Measurements from ENCODE around the gene TMEM144.
"Not testable (repeated sequence)": the region's sequence is repeated elsewhere in the genome, so short reads cannot be mapped to it uniquely, and the experiment has no call there.

Gene TMEM144

DNA sequence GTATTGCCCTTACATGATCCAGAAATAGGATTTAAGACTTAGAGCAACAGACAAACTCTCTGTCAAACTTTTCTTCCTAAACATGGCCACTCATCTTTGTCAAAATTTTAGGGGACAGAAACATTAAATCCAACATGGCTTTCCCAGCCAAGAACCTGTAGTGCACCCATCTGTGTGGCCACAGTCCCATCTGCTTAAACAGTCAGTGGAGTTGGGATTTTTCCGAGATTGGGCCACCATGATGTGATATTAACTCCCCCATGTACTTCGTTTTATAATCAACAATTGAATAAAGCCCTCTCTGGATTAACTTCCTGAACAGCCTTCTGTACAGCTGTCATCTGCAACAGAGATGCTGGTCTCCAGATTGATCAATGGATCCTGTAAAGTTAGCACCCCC, 28.9 kb downstream of the TMEM144 start:
- DNase-seq = no peak

DNA sequence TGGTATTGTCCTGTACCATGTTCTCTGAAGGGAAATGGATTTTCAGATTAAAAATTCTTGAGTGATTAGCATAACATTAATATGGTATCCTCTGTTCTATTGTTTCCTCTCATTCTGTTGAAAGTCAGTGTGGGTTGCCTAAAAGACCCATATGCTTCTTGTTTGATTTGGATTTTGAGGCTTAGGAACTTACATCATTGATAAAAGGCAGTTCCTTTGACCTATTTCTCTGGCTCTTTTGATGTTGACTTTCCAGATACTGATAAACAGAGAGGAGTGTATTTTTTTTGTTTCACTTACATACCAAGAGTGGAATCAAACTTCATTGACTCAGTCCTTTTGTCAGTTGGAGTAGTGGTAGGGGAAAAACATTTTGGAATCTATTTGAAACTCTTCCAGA, 32.8 kb downstream of the TMEM144 start:
- no peak for DNase-seq

DNA sequence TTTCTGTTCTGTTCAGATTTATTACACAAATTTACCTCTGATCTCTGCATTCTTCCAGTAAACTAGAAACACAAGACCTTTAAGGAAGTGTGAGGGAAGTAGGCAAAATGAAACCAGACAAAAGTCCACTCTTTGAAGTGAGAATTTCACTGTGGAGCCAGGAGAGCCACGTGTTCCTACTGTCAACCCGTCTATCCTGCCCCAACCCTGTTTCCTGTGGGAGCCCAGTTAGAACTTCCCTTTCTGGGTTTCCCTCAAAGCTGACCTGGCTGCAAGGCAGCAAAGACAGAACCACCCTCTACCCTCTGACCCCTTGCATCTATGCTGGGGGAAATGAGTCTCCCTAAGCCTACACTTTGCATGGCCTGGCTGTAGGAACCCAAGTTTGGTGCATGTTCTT, 40.0 kb downstream of the TMEM144 start:
- DNase-seq = no peak

DNA sequence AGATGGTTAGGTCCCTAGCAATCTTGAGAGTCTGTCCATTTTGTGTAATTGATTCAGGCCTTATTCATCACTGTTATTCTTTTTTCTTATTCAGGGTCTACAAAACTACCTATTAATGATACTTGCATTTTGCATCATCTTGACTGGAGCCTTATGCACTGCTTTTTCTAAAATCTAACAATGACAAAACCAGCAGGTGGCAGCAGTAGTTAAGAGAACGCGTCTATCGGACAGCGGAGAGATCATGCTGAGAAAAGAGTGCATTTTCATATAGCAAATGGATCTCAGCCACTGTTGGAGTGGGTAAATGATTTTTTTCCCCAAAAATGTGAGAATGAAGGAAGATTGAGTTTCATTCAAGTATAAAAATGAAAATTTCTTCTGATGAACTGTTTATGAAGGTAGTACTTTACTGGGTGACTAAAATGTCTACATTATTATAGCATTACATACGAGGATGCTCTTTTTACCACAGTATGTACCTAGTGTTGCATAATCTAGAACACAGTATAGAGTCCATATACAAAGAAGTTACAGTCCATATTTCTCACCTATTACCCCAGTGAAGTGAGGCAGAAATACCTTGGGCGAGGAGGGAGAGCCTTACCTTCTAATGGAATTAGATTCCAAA, 43.2 kb downstream of the TMEM144 start:
- peak; percentile 22 for DNase-seq

DNA sequence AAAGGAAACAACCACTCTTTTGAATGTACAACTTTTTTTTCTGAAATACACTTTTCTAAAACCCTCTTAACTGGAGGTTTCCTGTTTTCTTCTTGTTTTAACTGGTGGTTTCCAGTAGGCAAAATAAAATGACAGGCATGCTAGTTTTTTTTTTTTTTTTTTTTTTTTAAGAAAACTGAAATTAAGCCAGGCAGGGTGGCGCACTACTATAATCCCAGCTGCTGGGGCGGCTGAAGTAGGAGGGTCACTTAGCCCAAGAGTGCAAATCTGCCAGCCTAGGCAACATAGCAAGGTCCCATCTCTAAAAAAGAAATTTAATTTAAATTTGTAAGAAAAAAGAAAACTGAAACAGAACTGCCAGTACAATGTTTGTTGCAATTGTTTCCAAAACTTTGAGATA, 44.0 kb downstream of the TMEM144 start:
- DNase-seq = no peak

DNA sequence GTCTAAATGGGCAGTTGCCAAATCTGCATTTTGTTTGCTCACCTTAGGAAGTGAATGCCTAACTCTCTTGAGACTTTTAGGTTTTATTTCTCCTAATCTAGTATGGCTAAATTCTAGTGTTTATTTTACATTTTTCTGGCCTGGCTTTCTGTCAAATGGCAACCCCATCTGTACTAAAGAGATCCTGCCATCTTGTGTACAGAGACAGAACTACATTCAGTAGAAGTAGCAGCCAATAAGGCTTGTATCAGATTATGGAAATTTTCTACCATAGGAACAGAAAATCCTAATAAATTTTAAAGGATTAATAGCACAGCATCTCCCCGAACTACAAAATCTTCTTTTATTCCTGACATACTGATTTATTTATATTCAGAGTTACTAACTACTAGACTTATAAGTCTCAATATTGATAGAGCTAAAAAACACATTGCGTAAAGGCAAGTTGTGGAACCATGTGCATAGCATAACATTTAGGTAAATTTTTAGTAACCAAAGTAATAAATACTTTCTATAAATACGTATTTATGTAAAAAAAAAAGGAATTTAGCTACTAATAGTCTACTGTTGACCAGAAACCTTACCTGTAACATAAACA, 45.5 kb downstream of the TMEM144 start:
- DNase-seq = no peak

DNA sequence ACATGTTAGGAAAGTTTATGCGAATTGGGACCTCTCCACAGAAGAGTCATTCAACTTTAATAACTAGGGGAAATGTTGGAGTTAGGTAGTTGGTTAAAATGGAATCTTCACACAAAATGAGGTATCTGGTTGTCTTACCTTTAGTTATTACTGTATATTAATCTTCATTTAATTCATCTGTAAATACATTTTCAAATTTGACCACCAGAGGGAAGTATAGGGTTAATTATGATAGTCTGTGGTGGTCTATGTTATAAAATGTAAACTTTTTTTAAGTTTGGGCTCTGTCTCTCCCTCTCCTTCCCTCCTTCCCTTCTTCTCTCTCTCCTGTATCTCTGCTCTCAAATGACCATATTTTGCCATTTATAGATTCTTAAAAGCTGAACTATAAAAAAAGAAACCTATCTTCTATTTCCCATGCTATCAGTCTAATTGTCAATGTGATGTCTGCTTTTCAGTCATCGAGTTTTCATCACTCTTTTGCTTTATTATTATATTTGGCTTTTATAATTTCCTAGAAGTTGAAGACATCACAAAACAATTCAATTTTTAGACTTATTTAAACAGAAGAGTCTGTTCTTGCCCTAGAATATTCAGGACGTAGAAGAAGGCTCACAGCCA, 49.8 kb downstream of the TMEM144 start:
- no peak for DNase-seq

DNA sequence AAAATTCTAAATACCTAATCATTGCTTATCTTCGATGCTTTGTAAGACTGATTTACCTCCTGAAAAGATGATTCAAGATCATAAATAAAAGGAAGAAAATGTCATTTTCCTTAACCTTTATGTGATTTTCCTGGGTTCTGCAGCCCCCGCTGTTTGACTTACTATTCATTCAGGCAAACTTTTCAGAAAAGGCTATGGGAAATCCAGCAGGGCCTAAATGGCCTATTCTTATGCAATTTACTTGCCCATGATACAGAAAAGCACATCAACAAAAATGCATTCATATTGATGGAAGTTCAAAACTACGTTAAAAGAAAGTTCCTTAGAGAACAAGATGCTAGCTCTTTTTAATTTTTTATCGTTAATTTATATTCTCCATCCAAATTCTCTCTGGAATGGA, 51.2 kb downstream of the TMEM144 start:
- DNase-seq = no peak

DNA sequence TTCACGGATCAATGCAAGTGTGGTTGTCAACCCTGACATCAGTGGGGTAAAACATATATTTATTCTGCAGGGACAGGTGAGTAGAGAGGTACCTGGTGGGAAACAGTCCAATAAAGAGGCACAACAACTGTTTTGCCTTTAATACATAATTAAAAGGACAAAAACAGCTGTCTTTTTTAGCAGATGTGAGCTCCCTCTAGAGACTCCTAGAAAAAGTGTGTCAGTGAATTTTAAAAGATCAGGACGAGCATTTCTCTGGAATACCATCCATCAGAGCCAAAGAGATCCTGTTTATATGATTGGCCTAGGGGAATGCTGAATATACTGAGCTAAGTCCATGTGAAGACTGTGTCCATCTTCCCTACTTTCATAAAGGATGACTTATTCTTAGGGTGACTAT, 58.3 kb downstream of the TMEM144 start:
- no peak for DNase-seq

DNA sequence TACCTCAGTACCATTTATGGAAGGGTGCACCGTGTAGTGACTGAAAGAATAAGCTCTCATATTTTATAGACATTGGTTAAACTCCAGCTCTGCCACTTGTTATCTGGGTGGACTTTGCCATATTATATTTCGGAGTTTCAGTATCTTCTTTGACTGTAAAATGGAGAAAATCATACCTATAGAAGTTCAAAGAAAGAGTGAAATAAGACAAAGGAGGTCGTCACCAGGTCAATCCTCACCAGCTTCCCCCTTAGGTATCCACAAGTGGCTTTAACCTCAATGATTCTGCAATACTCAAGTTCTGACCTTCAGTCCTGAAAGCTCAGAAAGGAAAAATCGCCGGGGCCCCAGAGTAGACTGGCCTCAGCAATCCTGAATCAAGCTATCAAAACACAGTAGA, 64.3 kb downstream of the TMEM144 start:
- DNase-seq = no peak

DNA sequence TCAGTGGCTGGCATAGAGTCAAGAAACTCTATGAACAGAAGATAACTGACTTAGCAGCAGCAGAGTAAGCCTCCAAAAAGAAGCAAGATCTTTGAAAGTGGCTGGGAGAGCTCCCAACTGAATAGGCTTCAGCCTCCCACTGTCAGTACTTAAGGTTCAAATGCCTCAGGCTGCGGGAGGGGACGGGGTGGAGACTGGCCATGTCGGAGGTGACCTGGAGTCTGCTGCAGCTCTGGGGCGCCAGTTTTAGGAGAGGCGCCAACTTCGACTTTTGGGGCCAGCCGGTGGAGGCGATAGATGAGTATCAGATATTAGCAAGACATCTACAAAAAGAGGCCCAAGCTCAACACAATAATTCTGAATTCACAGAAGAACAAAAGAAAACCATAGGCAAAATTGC, 67.3 kb downstream of the TMEM144 start:
- DNase-seq = no peak

DNA sequence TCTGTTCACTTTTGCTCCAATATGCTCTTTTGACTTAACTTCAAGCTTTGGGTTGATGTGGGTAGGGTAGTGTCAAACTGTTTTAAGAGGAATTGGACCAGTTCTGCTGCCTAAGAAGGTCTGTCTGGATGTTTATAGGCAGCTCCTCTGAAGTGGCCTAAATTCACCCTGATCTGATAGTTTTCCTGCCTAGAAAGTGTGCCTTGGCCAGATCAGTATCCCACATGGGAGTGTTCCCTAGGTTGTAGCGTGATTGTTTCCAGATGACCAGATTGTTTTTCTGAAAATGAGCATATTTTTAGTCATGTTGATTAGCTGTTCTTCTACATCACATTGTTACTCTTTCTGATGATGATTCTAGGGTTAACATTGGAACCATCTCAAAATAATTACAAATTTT, 68.8 kb downstream of the TMEM144 start:
- DNase-seq = not testable (repeated sequence)

DNA sequence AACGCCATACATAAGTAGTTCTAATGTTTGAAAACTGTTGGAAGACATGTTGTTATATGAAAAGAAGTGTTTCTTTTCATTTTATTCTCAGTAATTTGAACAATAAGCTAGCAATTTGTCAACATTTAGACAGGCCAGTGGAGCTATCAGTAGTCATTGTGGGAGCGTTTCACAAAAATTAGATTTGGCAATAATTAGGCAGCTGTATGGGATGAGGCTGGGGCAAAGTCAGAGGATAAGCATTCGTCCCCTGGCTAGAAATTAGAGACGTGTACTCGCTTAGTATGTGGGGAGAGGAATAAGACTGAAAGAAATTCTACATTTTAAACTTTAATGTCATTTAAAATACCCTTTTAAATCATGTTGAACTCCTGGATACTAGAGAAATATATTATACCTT, 70.6 kb downstream of the TMEM144 start:
- DNase-seq = no peak

DNA sequence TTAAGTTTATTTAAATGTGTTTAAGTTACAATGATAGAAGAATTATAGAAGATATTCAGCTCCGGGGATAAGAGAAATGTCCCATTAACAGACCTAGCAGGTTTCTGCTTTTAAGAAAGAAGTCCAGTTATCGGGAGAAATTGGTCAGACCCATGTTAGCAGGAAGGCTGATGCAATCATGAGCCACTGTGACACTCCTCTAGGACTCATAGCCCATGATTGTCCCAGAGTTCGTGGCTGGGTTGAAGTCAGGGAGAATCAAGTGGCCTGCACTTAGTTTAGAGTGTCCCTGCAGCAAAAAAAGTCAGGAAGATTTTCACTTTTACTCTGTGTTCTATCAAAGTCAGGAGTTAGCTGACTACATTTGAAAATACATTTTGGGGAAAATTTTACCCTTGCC, 72.0 kb downstream of the TMEM144 start:
- DNase-seq = no peak

DNA sequence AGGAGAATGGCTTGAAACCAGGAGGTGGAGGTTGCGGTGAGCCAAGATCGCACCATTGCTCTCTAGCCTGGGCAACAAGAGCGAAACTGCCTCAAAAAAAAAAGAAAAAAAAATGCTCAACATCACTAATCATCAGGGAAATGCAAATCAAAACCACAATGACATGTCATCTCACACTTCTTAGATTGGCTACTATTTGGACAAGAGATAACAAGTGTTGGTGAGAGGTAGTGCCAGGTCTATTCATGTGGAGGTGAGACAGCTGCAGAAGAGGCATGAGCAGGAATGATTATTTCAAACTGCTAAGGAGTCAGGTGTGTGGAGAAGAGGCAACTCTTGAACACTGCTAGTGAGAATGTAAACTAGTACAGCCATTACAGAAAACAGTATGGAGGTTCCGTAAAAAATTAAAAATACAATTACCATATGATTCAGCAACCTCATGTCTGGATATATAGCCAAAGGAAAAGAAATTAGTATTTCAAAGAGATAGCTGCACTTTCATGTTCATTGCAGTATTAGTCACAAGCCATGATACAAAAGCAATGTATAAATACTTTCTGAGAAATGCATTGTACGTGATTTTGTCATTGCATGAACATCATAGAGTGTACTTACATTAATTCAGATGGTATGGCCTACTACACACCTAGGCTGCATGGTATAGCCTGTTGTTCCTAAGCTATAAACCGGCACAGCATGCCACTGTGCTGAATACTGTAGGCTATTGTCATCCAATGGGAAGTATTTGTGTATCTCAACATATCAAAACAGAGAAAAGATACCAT, 75.3 kb downstream of the TMEM144 start:
- DNase-seq = no peak

DNA sequence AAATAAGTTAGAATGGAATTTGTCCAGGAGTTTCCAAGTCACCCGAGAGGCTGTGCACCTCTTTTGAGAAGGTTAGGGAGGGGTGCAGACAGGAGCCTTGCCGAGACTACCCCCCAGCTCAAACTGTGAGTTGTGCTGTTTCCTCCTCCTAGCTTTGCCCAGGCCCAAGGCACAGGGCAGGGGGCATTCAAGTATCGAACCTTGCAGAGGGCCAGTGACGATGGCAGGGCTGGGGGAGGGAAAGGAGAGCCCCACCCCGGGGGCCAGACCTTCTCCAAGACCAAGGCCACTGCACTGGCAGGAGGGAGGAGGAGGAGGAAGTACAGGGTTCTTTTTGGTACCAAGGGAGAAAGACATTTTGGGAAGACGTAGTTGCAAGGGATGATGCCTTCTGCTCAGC, 80.6 kb downstream of the TMEM144 start:
- no peak for DNase-seq

DNA sequence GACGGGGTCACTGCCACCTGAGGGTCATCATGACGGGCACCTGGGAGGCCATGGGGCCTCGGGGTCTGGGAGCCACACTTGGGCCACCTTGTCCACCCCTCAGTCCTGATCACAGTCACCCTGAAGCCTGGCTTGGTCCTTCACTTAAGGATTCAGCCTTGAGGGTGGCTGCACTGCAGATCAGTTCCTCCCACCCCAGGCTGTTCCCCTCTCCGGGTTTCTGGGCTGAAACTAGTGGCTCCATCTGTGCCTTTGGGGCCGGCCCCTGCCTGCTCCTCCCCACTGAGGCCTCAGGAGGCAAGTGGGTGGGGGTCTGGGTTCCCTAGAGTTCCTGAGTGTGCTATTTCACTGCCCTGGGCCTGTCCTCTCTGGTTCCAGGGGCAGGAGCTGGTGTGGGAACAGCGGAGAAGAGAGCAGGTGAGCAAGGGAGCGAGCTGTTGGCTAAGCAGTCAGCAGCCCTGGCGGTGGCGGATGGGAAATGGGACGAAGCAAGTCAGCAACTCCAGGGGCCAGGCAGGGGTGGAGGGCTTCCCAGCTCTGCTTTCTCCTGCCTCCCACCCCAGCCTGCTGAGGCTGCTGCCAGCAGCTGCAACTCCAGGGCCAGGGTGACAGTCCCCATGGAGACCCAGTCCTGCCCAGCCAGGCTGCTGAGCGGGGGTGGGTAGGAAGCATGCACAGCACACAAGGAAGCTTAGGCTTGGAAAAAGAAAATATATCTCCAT, 81.2 kb downstream of the TMEM144 start:
- DNase-seq = no peak

DNA sequence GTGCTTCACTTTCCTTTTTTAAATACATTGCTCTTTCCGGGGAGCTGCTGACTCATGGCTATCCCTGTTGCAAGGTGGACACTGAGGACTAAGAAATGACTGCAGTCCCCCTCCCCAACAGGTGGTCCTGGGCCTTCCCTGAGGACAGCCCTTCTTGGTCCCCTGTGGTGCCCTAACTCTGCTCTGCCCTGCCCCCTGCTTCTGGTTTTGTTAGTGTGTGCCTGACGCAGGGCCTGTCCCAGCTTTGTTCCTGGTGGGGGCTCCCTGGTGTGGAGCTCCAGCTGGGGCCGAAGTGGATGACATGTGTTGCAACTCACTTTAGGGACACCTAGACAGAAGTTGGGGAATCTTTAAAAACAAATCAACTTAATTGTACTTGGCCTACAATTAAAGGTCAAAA, 81.9 kb downstream of the TMEM144 start:
- DNase-seq = no peak

DNA sequence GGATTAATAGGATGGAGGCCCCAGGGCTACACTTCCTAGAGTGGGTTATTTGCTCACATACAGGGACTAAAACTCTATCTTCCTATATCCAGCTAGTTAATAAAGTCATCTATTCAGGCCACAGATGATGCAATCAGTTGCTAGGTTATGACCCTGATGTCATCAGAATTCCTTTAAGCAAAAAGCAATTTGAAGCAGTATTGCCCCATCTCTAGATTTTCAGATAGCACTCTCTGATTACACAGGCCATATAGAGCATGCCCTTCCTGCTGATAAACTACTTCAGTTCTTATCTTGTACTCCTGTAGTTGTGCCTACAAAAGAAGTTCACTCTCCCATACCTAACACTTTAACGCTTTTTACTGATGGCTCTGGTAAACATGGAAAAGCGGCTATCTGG, 84.8 kb downstream of the TMEM144 start:
- no peak for DNase-seq

DNA sequence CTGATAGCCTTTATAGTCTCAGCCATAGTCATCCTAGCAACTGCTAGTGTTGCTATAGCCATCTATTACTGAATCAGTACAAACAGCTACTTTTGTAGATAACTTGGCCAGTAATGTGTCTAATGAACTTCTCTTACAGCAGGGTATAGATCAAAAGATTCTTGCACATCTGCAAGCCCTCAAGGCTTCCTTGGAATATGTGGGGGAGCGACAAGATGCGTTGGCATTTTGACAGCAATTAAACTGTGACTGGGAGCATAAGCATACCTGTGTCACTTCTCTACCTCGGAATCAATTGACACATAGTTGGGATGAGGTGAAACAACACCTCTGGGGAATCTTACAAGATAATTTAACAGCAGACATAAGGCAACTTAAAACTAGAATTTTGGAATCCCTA, 87.6 kb downstream of the TMEM144 start:
- no peak for DNase-seq

DNA sequence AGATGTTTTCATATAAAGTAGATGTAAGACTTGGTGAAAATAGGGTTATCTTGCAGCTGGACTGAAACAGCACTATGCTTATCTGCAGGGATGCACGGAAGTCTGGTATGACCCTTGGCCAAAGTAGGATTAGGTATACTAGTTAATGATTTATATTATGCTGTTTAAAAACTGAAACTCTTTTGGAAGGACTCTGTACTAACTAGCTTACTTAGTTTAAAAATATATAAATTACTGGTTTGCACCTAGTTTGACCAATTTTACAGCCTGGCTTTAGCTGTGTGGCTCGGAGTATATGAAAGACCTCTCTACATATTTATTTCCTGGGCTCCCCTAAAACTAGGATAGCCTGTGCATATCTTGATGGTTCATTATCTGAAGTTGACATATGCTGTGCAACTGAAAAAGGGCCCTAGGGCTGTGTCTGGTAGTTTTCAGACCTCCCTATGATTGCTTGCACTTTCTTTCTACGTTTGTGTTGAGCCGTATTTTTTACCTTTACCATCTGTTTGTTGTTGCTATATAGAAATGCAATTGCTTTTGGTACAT, 89.2 kb downstream of the TMEM144 start:
- DNase-seq = no peak

DNA sequence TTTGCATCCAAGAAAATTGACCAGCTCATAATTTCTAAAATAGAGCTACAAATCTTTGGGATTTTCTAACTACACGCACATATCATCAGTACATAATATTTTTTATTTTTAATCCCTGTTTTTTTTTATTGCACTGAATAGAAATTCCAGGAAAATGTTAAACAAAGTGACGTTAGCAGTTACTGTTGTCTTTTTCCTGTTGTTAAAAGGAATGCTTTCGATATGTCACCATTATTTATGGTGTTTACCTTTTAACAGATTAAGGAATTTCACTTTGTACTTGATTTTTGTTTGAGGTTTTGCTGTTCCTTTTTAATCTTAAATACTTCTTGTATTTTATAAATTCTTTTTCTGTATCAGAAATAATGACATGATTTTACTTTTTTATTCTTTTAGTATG, 89.7 kb downstream of the TMEM144 start:
- no peak for DNase-seq

All from stimulated activated CD4-positive, alpha-beta T cell treated with anti-CD3 and anti-CD28 coated beads, Interleukin-1b, Interleukin-23, amount 100 ng/mL, for 48 hours (primary cell).